HUES6 (cell line): Measurements from ENCODE around the gene INVS.
A peak's percentile ranks its signal among the peaks of the same experiment; 100 is the strongest.

Source experiments
- H3K27ac ChIP-seq: 2 replicates; pipeline ENCODE4 v1.7.0; 2013; ENCODE audit warnings: low read depth, mild to moderate bottlenecking, low read length, inconsistent platforms
- H3K27me3 ChIP-seq: 2 replicates; pipeline ENCODE4 v1.6.1; 2013; ENCODE audit warnings: low read length; ENCODE audit not compliant: control insufficient read depth, insufficient read depth
- H3K36me3 ChIP-seq: 2 replicates; pipeline ENCODE4 v1.6.1; 2013; ENCODE audit warnings: low read length; ENCODE audit not compliant: control insufficient read depth, insufficient read depth
- H3K4me1 ChIP-seq: 2 replicates; pipeline ENCODE4 v1.6.1; 2013; ENCODE audit warnings: low read length; ENCODE audit not compliant: control insufficient read depth, insufficient read depth
- H3K4me3 ChIP-seq: 2 replicates; pipeline ENCODE4 v1.5.1; 2013; ENCODE audit warnings: low read depth, low read length
- H3K9ac ChIP-seq: one replicate; pipeline ENCODE4 v1.6.1; 2013; ENCODE audit warnings: mild to moderate bottlenecking, low read length
- H3K9me3 ChIP-seq: 2 replicates; pipeline ENCODE4 v1.6.1; 2013; ENCODE audit warnings: low read depth, low read length; ENCODE audit not compliant: control insufficient read depth, insufficient read depth

INVS gene

GRCh38 chr9:100100146-100100667 lies 1.2 kb downstream of the INVS start:
- Histone ChIP-seq H3K4me3 (peak overlapping the region; percentile 91), H3K4me1 (peaks cover 13% of the 10 kb centered on the region), H3K9me3 (no peaks in the 10 kb centered on the region), H3K27me3 (no peaks in the 10 kb centered on the region), H3K36me3 (peaks cover 13% of the 10 kb centered on the region; the same call in 1 of the 2 replicates), H3K9ac (no peak overlapping the region), H3K27ac (no peak overlapping the region)

GRCh38 chr9:100101608-100102007 lies 2.6 kb downstream of the INVS start:
- Histone ChIP-seq H3K9me3 (no peaks in the 10 kb centered on the region), H3K4me1 (peaks cover 13% of the 10 kb centered on the region), H3K9ac (no peak overlapping the region), H3K27ac (no peak overlapping the region), H3K4me3 (no peak overlapping the region), H3K36me3 (peaks cover 27% of the 10 kb centered on the region), H3K27me3 (no peaks in the 10 kb centered on the region)

DNA sequence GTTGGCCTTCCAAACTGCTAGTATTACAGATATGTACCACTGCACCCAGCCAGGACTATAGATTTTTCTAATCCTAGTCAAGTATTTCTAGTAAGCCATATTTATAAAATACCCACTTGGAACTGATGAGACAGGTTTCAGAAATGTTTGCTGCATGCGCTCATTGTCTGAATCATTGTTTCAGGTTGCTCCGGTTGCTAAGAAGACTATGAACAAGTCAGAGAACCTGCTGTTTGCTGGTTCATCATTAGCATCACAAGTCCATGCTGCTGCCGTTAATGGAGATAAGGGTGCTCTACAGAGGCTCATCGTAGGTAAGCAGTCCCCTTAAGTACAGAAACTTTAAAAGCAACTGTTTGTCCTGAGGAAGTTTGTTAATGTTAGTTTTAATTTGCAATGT lies 5.3 kb downstream of the INVS start:
- no peak overlapping the region for H3K27ac ChIP-seq
- peaks cover 6% of the 10 kb centered on the region; the same call in 1 of the 2 replicates for H3K4me1 ChIP-seq
- H3K4me3 ChIP-seq = no peak overlapping the region
- no peaks in the 10 kb centered on the region for H3K27me3 ChIP-seq
- no peak overlapping the region for H3K9ac ChIP-seq
- peaks cover 38% of the 10 kb centered on the region for H3K36me3 ChIP-seq
- H3K9me3 ChIP-seq = no peaks in the 10 kb centered on the region

- H3K27me3 ChIP-seq = no peaks in the 10 kb centered on the region
- peaks cover 39% of the 10 kb centered on the region for H3K36me3 ChIP-seq
- peaks cover 6% of the 10 kb centered on the region; the same call in 1 of the 2 replicates for H3K4me1 ChIP-seq
- H3K9ac ChIP-seq = no peak overlapping the region
- no peak overlapping the region for H3K27ac ChIP-seq
- H3K4me3 ChIP-seq = no peak overlapping the region
- H3K9me3 ChIP-seq = no peaks in the 10 kb centered on the region
Observed at GRCh38 chr9:100105861-100106260, 6.8 kb downstream of the INVS start.

GRCh38 chr9:100106616-100107015 lies 7.6 kb downstream of the INVS start:
- Histone ChIP-seq H3K9me3 (no peaks in the 10 kb centered on the region), H3K27ac (no peak overlapping the region), H3K4me3 (no peak overlapping the region), H3K4me1 (peaks cover 12% of the 10 kb centered on the region; the same call in 1 of the 2 replicates), H3K27me3 (no peaks in the 10 kb centered on the region), H3K36me3 (peaks cover 46% of the 10 kb centered on the region), H3K9ac (no peak overlapping the region)

GRCh38 chr9:100108559-100108958 lies 9.5 kb downstream of the INVS start:
- no peak overlapping the region for H3K9ac ChIP-seq
- H3K27ac ChIP-seq = no peak overlapping the region; the same call in 1 of the 2 replicates
- no peaks in the 10 kb centered on the region for H3K9me3 ChIP-seq
- H3K4me1 ChIP-seq = peaks cover 17% of the 10 kb centered on the region
- peaks cover 47% of the 10 kb centered on the region for H3K36me3 ChIP-seq
- H3K4me3 ChIP-seq = no peak overlapping the region
- no peaks in the 10 kb centered on the region for H3K27me3 ChIP-seq

GRCh38 chr9:100111235-100111634 lies 12.2 kb downstream of the INVS start:
- Histone ChIP-seq H3K36me3 (peaks cover 24% of the 10 kb centered on the region), H3K27ac (no peak overlapping the region)

DNA sequence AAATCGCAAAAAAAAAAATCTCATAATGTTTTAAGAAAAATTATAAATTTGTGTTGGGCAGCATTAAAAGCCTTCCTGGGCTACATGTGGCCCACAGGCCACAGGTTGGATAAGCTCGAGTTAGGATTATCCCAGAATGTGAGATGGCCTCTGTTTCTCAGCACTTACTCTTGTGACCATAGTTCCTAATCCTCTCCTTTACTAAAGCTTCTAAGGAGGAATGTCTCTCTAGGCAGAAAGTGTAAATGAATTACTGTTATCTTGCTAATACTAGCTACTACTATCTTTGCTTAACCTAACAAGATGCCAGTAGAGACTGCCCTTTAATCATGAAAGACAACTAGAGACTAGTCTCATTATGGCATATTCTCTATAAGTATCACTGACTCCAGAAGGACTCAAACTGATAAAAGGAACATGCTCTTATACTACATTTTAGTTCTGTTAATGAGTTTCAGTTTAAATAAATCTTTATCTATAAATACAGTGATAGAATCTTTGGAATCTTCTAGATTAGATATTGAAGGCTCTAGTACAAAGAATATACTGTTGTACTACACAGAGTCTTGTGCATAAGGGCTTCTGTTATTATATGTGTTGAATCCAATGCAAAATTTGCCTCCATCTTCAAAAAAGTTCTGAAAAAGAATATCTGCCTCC lies 13.8 kb downstream of the INVS start:
- Histone ChIP-seq H3K9me3 (no peaks in the 10 kb centered on the region), H3K4me3 (no peak overlapping the region), H3K27me3 (no peaks in the 10 kb centered on the region), H3K4me1 (peaks cover 11% of the 10 kb centered on the region; the same call in 1 of the 2 replicates), H3K36me3 (peaks cover 11% of the 10 kb centered on the region), H3K9ac (no peak overlapping the region), H3K27ac (no peak overlapping the region)

More at GRCh38 chr9:100111235-100111634, 12.2 kb downstream of the INVS start:
- Histone ChIP-seq H3K4me3 (no peak overlapping the region), H3K4me1 (peaks cover 11% of the 10 kb centered on the region; the same call in 1 of the 2 replicates), H3K27me3 (no peaks in the 10 kb centered on the region), H3K9ac (no peak overlapping the region), H3K9me3 (no peaks in the 10 kb centered on the region)

GRCh38 chr9:100117316-100117715 lies 18.3 kb downstream of the INVS start:
- no peak overlapping the region for H3K9ac ChIP-seq
- peaks cover under 1% of the 10 kb centered on the region; the same call in 1 of the 2 replicates for H3K4me1 ChIP-seq
- H3K4me3 ChIP-seq = no peak overlapping the region
- H3K9me3 ChIP-seq = no peaks in the 10 kb centered on the region
- H3K27me3 ChIP-seq = no peaks in the 10 kb centered on the region
- no peak overlapping the region for H3K27ac ChIP-seq
- H3K36me3 ChIP-seq = no peaks in the 10 kb centered on the region

DNA sequence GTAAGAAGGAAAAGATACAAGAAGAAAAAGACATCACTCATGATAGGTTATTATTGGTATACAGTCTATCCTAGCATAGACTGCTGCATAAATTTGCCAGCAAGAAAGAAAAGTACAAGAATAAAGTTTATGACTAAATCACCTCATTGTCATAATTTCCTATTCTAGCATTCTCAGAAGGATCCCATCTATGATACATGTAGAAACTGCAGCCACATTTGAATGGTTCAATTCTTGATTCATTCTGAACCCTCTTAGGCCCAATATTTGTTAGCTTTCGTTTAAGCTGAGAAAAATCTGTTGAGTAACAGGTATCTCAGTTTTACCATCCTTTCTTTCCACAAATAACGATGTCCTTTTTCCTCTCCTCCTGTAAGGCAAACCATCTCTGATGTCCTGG lies 21.2 kb downstream of the INVS start:
- Histone ChIP-seq H3K27ac (no peak overlapping the region), H3K27me3 (no peaks in the 10 kb centered on the region), H3K4me3 (no peak overlapping the region), H3K4me1 (no peaks in the 10 kb centered on the region), H3K36me3 (no peaks in the 10 kb centered on the region), H3K9me3 (no peaks in the 10 kb centered on the region), H3K9ac (no peak overlapping the region)

- Histone ChIP-seq H3K27ac (no peak overlapping the region), H3K27me3 (no peaks in the 10 kb centered on the region), H3K9ac (no peak overlapping the region), H3K4me3 (no peak overlapping the region), H3K36me3 (0 out of 2 replicates have a peak, but pooled peaks cover 3% of the 10 kb centered on the region), H3K4me1 (no peaks in the 10 kb centered on the region), H3K9me3 (no peaks in the 10 kb centered on the region)
Observed at GRCh38 chr9:100125236-100125635, 26.2 kb downstream of the INVS start.
